Omental fat pad (tissue), 4 donors: ENCODE measurements around the gene SAMSN1. TPM values are rescaled to one million over a fixed set of nuclear protein-coding genes. Genes with fewer than 3 reads are reported as not detected.

Experiments used
- ATAC-seq: fragments of 150-250 bp; one replicate; pipeline ENCODE4 v1.9.1; 2016; ENCODE audit warnings: mild to moderate bottlenecking, moderate library complexity; ENCODE audit not compliant: low FRiP score
- DNase-seq: peaks from one replicate; pipeline ENCODE4 v3.0.0-alpha.2; 2019; ENCODE audit warnings: low spot score
- total RNA-seq, 4 donors: library from RNA; depleted of rRNA; stranded (reverse); fragments of >200 nt; gene quantifications; one replicate each; pipeline ENCODE4 v1.1.0, GENCODE V29; 2016
- TF ChIP-seq, protein P1 (sequence below), 3 donors: fragments of 450-650 bp; IDR thresholded peaks; one replicate each; pipeline ENCODE4 v1.5.1; 2016 to 2017; ENCODE audit warnings: antibody characterized with exemption in 3 of 3, mild to moderate bottlenecking in 3 of 3, moderate library complexity in 2 of 3

The SAMSN1 gene
- total RNA-seq, 4 donors from 2014 or later: 20.0 to 48.4 (median 30.2) TPM

DNA sequence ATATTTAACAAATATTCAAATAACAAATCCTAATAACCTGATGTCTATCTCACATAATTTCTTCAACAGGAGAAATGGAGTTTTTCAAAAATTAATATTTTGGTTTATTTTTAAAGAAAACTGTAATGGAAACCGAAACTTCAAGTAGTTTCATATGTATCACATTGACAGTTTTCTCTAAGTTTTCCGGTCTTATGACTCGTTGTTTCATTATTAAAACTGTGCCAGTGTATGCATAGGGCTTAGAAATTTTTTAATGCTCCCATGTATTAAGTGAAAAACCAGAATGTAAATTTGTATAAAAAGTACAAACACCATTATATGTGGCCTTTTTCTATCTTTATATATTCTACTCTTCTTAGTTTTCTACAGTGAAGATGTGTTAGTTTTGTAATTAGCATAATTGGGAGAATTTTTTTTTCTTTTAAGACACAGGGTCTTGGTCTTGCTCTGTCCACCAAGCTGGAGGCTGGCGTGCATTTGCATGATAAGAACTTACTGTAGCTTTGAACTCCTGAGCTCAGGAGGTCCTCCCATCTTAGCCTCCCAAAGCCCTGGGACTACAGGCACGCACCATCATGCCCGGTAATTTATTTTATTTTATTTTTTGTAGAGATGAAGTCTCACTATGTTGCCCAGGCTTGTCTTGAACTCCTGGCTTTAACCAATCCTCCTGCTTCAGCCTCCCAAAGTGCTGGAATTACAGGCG, 43.9 kb upstream of the SAMSN1 start:
- TF ChIP-seq, protein P1, sequence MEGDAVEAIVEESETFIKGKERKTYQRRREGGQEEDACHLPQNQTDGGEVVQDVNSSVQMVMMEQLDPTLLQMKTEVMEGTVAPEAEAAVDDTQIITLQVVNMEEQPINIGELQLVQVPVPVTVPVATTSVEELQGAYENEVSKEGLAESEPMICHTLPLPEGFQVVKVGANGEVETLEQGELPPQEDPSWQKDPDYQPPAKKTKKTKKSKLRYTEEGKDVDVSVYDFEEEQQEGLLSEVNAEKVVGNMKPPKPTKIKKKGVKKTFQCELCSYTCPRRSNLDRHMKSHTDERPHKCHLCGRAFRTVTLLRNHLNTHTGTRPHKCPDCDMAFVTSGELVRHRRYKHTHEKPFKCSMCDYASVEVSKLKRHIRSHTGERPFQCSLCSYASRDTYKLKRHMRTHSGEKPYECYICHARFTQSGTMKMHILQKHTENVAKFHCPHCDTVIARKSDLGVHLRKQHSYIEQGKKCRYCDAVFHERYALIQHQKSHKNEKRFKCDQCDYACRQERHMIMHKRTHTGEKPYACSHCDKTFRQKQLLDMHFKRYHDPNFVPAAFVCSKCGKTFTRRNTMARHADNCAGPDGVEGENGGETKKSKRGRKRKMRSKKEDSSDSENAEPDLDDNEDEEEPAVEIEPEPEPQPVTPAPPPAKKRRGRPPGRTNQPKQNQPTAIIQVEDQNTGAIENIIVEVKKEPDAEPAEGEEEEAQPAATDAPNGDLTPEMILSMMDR (IDR thresholded peaks at IDR 0.05): no peak
- ATAC-seq: no peak
- DNase-seq: no peak

DNA sequence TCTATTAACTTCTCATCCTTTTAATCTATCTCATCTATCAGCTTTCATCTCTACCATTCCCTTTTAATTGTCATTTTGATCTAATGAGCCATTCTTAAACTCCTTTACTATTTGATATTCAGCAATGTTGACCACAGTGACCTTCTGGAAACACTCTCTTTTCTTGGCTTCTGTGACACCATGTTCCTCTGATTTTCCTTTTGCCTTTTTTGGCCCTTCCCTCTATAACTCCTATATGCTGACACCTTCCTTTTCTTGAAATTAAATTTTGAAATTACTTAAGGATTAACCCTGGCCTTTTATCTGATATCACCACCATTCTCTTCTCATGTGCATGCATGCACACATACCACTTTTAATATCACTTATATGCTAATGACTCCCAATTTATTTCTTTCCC, 41.2 kb upstream of the SAMSN1 start:
- TF ChIP-seq, protein P1 (IDR thresholded peaks at IDR 0.05): no peak
- DNase-seq (no peak), ATAC-seq (no peak)

DNA sequence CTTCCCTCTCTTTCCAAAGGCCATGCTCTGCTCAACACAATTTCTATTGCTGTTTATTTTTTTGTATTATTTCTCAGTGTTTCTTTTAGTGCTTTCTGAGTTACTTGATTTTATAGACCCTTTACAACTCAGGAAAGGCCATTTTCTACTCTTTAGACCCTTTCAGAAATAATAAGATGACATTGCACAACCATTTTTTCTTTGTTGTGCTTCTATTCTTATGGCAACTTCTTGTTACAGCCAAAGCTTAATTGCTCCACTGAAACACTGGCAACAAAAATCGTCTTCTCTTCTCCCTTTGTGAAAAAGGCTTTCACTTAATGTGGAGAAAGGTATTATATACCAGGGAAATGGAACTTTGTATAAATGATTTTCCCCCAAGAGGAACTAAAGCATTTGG, 39.0 kb upstream of the SAMSN1 start:
- ATAC-seq: no peak
- TF ChIP-seq, protein P1 (IDR thresholded peaks at IDR 0.05): no peak
- DNase-seq: no peak

DNA sequence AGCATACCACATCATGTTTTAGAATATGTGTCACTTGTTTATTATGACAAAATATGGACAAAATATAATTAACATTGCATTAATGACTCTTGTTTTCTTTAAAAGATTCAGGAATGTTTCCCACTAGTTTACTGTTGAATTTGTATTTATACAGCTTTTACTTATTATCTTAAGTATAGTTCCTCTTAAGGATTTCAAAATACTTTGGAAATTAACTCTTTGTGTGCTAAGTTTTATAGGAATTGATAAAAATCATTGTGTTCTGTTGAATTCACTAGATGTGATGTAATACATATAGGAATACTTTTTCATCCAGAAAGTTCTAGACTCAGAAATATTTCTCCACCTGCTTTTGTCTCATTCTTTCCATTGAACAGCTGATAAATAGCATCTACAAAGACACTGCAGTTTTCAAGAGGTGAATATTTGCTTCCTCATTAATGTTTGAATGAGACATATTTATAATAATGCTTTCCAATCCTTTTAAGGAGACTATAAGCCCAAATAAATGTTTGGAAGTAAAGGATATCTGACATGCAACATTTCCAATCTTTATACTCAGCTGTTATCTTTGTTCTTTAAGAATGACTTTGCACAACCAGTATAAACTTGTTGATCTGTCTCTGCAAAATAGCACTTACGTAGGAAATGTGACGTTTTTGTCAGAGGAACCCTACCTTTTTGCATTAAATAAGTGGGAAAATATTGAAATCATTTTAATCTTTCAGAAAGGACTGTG, 38.4 kb upstream of the SAMSN1 start:
- no peak for DNase-seq
- ATAC-seq: no peak
- TF ChIP-seq, protein P1 (IDR thresholded peaks at IDR 0.05): no peak

DNA sequence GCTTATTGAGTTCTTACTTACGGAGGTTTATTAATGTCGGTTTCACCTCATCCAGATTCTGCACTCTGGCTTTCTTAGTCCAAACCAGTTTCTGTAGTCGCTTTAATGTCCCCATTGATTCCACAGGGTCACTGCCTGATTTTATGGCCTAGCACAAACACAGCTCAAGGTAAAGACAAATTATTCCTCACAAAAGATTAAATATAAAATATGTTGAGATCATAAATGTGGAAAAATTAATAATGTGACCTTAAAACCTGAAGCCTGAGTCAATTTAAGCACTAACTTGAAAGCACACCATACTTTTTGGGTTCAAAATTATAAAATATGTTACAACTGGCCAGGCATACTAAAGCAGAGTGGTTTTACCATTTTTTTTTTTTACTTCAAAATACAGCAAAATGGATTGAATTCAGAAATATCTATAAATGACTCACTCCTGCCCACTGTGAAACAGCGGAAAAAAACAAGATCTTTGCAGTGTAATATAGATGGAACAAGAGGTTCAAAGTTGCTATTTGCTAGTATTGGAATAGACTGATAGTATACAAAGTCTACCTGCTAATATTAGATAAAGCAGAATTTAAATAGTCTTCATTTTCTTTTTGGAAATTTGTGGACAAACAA, 37.6 kb upstream of the SAMSN1 start:
- no peak for DNase-seq
- TF ChIP-seq, protein P1 (IDR thresholded peaks at IDR 0.05): no peak
- no peak for ATAC-seq

DNA sequence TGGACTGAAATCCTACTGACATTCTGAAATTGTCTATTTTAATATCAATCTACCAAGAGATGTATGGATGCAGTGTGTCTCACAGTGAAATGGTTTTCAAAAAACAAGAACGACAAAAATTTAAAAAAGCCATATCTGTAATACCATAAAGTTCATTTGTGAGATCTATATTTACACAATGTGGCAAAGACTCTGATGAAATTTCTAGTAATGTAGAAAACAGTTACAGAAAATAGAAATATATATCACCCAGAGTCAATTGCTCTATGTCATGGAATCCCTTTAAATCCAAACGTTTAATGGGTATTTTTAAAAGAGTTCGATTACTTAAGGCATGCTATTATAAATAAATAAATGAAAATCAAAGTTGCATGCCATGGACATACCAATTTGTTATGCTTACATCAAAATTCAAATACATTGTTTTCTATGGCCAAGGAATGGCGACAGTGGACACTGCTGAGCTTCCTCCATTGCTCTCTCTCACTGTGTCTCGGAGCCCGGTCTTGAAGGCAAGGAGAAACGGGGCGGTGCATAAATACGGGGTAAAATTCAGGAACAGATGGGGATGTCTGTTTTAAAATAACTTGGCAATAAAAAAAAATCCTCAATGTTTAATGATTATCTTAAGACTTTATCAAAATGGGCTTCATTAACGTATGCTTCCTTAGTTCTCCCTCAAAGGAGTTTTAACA, 37.0 kb upstream of the SAMSN1 start:
- no peak for ATAC-seq
- no peak for DNase-seq
- TF ChIP-seq, protein P1 (IDR thresholded peaks at IDR 0.05): no peak
